GM18867 (cell line): ENCODE results near the gene PARP9.
"Not testable (repeated sequence)": the region's sequence is repeated elsewhere in the genome, so short reads cannot be mapped to it uniquely, and the experiment has no call there.

ENCODE experiments used
- ATAC-seq: cut with Tn5 transposase; IDR thresholded peaks from one replicate; pipeline ENCODE4 v1.9.1; 2021; ENCODE audit warnings: mild to moderate bottlenecking, moderate library complexity; ENCODE audit not compliant: unreplicated experiment

PARP9 gene

GRCh38 chr3:122576174-122576940 is 12.3 kb upstream of the PARP9 start:
- peak; percentile 81 for ATAC-seq

DNA sequence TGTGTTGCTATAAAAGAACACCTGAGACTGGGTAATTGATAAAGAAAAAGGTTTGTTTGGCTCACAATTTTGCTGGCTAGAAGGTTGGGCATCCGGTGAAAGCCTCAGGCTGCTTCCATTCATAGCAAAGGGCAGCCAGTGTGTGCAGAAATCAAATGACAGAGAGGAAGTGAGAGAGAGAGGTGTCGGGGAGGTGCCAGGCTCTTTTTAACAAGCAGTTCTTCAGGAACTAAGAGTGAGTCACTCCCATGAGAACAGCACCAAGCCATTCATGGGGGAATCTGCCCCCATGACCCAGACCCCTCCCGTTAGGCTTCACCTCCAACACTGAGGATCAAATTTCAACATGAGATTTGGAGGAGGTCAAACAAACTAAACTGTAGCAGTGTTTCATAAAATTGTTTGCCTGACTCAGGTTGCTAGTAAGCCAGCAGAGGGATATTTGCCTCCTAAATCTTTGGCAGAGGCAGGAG is 8.9 kb upstream of the PARP9 start:
- ATAC-seq = peak; percentile 33

GRCh38 chr3:122568755-122569154 is 4.7 kb upstream of the PARP9 start:
- ATAC-seq = no peak

DNA sequence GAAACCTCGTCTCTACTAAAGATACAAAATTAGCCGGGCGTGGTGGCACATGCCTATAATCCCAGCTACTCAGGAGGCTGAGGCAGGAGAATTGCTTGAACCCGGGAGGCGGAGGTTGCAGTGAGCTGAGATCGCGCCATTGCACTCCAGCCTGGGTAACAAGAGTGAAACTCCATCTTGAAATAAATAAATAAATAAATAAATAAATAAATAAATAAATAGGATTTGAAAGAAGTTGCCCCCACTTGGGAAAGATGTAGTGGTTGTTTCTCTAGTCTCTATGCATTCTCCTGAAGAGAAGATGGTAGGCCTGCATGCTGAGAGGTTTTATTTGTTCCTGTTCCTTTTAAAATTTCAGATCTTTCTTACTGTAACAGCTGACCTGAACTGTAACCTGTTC is 4.0 kb upstream of the PARP9 start:
- not testable (repeated sequence) for ATAC-seq

DNA sequence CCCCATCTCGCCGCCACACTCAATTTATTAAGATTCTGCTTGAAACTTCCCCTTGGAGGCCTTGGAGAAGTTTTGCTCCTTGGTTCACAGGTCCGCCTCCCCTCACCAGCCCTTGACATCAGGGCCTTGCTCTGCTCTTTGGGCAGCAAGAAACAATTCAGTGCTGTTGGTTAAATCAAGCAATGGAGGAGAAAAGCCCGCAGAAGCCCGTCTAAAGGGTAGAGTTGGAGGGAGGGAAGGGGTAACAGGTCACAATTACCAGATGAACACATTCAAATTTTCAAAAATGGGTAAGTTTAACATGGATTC is 429 bp downstream of the PARP9 start:
- ATAC-seq = peak; percentile 13

DNA sequence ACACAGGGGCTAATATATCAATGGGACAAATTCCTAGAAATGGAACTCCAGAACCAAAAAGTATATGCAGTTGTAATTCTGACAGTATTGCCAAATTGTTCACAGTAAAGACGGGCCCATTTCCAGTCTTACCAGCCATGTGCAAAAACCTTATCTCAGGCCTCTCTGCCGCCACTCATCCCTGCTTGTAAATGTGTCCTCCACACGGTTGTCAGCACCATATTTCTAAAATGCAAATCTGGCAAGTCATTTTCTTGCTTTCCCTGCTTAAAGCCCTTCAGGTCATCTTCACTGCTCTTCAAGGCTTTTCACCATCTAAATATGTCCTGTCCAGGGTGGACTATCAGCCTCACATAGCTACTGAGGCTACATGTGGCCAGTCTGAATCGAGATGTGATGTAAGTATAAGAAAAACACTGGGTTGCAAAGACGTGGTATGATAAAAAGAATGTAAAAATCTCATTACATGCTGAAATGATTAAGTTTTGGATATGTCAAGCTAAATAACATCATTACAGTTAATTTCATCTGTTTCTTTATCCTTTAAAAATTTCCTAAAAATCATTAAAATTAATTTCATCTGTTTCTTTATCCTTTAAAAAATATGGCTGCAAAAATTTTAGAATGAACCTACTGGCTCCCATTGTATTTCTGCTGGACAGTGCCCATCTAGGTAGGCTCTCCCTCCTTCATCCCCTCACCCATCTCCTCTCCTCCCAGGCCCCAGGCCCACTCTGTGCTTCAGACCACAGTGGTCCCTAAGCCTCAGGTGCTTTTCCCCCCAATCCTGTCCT is 980 bp downstream of the PARP9 start:
- no peak for ATAC-seq

- peak; percentile 36 for ATAC-seq
These were observed 3.4 kb downstream of the PARP9 start for GRCh38 chr3:122560680-122561079.

GRCh38 chr3:122559906-122560305 is 4.2 kb downstream of the PARP9 start:
- no peak for ATAC-seq

DNA sequence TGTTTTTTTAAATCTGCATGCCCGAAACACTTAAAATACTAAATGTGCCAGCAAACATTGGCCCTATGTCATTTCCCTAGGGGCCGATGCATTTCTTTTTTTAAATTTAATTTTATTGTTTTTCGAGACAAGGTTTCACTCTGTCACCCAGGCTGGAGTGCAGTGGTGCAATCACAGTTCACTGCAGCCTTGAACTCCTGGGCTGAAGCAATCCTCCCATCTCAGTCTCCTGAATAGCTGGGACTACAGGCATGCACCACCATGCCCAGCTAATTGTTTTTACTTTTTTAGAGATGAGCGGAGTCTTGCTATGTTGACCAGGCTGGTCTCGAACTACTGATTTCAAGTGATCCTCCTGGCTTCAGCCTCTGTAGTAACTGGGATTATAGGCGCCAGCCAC is 5.5 kb downstream of the PARP9 start:
- no peak for ATAC-seq

- no peak for ATAC-seq
These were observed 6.7 kb downstream of the PARP9 start for GRCh38 chr3:122557356-122557755.

DNA sequence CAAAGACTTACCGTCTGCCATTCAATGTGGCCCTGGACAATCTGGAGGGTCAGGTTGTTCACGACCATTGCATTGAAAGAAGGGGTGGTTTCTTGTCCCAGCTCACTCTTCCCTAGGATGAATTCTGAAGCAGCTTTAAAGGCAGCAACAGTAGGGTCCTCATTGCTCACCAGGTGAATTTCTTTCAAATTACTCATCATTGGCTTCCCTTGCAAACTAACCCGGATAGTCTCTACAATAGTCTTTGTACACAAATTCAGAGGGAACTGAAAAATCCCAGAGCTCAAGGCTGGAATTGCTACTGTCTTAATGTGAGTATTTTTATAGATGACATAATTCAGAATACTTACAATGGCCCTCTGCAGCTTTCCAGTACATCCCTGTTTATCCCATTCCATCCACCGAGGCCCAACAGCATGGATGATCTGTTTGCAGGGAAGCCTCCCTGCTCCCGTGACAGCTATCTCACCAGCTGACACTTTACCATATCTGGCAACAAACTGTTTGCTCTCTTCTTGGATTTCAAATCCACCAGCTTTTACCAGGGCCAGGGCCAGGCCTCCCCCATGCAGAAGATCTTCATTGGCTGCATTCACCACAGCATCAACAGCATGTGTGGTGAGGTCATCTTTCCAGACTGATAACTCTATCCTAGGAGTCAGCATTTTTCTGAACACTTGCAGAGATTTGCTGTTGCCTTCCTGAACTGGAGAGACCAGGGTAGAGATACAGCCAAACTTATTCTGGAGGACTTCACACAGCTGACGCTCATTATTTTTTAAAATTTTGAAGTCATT is 8.6 kb downstream of the PARP9 start:
- ATAC-seq = no peak

- ATAC-seq = no peak
These were observed 10.9 kb downstream of the PARP9 start for GRCh38 chr3:122553171-122553570.

DNA sequence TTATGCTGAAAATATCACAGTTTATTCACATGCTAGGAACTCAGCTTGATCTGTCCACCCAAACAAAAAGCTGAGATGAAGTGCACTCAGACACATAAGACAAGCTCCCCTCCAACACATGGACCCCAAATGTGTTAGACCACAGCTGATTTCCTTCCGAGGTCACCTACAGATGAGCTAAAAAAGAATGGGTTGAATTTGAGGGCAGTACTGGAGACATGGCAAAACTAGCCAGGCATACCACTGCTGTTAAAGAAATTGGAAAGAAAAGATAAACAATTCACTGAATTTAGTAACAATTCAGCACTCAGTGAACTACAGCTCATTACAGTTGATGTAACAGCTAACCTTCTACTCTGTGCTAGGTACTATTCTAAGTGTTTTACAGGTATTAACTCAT is 15.5 kb downstream of the PARP9 start:
- ATAC-seq = no peak

DNA sequence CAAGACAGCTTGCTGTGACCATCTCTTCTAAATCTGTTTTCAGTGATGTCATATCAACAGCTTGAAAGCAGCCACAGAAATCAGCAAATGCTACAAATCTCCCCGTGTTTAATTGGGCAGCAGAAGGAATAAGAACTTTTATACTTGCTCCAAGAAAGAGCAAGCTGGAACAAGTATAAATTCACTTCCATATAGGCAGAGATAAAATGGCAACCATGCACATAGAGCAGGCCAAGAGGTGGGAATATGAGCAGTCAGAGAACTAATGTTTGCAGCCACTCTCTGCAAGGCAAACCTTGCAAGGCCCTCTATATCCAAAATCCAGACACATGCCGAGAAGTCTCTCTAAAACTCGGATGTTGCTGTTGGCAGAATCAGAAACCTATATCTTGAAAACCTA is 16.0 kb downstream of the PARP9 start:
- no peak for ATAC-seq

- no peak for ATAC-seq
These were observed 17.9 kb downstream of the PARP9 start for GRCh38 chr3:122546151-122546550.

GRCh38 chr3:122538956-122539490 is 25.1 kb downstream of the PARP9 start:
- ATAC-seq = no peak

DNA sequence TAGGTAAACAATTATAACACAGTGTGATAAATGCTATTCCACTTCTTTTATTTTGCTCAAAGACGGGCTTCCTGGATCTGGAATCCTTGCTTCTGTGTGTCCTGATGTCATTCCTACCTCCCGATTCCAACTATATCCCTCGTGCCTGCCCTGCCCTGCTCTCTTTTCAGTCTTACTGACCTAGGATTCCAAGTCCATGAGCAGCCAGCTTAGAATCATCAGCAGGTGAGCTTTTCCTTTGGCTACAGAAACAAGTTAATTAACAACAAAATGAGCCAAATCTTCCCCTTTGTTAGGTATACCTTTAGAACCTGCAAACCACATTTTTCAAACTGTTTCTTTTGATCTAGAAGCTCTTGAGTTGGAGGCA is 27.5 kb downstream of the PARP9 start:
- no peak for ATAC-seq

DNA sequence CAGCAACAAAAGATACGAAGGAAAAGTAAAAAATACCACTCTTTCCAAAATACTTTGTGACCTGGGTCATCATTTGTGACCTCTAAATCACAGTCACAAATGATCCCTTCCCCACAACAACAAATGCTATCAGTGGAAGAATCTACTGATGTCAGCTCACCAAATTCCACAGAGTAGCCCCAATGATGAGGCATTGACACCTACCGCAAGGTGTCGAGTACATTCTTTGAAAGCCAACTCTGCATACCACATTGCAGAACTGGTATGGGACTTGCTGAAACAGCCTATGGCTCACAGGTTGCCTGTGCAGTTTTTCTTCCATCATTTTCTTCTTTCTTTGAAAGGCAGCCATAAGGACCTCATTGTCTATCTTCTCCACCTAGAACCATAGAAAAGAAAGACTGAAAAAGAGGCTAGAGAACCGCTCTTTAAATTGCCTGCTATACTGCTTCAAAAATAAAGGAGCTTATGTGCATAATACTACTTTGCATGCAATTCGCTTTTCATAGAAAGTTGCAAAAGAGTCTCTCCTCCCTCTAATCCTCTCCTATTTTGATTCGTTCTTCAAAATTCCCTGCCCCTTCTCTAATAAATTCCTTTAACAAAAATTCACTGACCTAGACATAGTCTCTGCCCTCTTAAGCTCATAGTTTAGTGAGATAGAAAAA is 28.0 kb downstream of the PARP9 start:
- no peak for ATAC-seq

GRCh38 chr3:122533931-122534334 is 30.2 kb downstream of the PARP9 start:
- ATAC-seq = peak; percentile 99

- no peak for ATAC-seq
These were observed 30.6 kb downstream of the PARP9 start for GRCh38 chr3:122533480-122533879.

DNA sequence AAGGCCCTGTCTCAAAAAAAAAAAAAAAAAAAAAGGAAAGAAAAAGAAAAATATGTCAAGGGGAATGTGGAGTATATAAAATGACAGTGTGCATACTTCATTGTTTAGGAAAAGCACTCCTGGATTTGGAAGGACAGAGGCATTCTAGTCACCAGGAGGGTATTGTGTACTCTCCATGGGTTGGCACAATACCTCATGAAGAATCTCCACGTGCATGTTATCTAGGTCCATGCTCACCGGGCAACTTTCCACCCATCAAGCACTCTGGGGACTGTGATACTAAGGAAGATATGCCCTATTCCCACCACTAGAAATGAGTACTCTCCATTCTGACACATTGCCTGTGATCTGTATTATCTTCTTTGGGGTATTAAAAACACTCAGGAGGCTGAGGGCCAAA is 33.9 kb downstream of the PARP9 start:
- no peak for ATAC-seq
